ENCODE measurements around the gene CDH13.

Gene CDH13

DNA sequence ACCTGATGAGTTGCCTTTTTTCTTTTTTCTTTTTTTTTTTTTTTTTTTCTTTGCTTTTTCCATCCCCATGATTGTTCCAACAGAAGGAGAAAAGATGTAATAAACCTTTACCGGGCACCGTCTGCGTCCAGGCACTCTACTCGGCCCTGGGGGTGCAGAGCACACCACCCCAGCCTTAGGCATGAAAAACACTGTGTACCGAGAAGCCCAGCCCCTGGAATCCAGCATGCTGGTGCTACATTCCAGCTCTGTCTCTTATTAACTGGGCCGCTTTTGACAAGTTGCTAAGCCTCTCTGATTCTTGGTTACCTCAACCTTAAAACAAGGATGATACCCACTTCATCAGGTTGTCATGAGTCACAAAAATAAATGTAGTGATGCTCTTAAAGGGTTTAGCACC is 1117.0 kb downstream of the CDH13 start:
- peak overlapping the region; percentile 50 for H3K27ac ChIP-seq (ENCODE audit: low read depth, low read length, severe bottlenecking)
- no peak overlapping the region for H3K4me3 ChIP-seq (ENCODE audit: extremely low read depth, insufficient read depth, low read length, poor library complexity, severe bottlenecking)
- 90 to 100% methylated on average over 2 to 3 of the region's 6 CpGs for WGBS, 2 experiments (ENCODE audit: insufficient coverage in 2 of 2)
- peaks cover 8% of the 10 kb centered on the region for H3K4me1 ChIP-seq (ENCODE audit: control insufficient read depth, insufficient read depth, low read length, poor library complexity, severe bottlenecking)
- H3K9me3 ChIP-seq (ENCODE audit: control insufficient read depth, low read length): no peaks in the 10 kb centered on the region
- H3K36me3 ChIP-seq (ENCODE audit: control insufficient read depth, insufficient read depth, low read length): no peaks in the 10 kb centered on the region

GRCh38 chr16:83744441-83744981 is 1117.7 kb downstream of the CDH13 start:
- no peaks in the 10 kb centered on the region for H3K9me3 ChIP-seq (ENCODE audit: control insufficient read depth, low read length)
- H3K4me1 ChIP-seq (ENCODE audit: control insufficient read depth, insufficient read depth, low read length, poor library complexity, severe bottlenecking): peaks cover 8% of the 10 kb centered on the region
- H3K4me3 ChIP-seq (ENCODE audit: extremely low read depth, insufficient read depth, low read length, poor library complexity, severe bottlenecking): no peak overlapping the region
- whole genome bisulfite sequencing, 2 experiments (ENCODE audit: insufficient coverage in 2 of 2): 58 to 61% methylated on average over 7 to 10 of the region's 12 CpGs
- H3K27ac ChIP-seq (ENCODE audit: low read depth, low read length, severe bottlenecking): peak overlapping the region; percentile 58
- H3K36me3 ChIP-seq (ENCODE audit: control insufficient read depth, insufficient read depth, low read length): no peaks in the 10 kb centered on the region

DNA sequence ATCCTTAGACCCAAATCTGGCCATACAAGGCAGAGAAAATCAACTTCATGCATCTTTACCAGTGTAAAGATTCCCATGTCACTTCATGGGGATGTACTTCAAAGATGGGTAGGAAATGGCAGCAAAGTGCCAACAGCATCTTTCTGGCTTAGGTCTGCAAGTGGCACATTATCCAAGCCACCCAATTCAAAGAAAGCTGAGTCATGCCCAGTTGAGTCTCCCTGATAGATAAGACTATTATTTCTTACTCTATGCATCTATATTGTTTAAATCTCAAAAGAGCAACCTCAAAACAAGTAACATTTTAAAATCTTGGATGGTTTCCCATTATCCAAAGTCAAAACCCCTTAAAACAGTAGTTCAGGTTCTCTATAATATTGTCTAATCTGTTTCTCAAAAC is 1119.8 kb downstream of the CDH13 start:
- Histone ChIP-seq H3K4me1 (ENCODE audit: control insufficient read depth, insufficient read depth, low read length, poor library complexity, severe bottlenecking) (peaks cover 8% of the 10 kb centered on the region), H3K27ac (ENCODE audit: low read depth, low read length, severe bottlenecking) (no peak overlapping the region)

DNA sequence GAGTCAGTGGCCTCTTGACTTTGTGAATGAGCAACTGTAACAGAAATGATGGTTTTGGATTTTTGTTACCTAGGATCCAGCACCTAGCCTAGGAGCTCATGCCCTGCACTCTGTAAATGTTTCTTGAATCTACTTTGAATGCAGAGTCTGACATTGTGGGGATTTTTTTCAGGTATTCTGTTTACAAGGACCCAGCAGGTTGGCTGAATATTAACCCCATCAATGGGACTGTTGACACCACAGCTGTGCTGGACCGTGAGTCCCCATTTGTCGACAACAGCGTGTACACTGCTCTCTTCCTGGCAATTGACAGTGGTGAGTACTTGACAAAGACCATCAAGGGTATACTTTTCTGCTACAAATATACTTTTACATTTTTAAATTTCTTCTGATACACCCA is 1121.2 kb downstream of the CDH13 start:
- WGBS, 2 experiments (ENCODE audit: insufficient coverage in 2 of 2): 94% methylated on average over 3 of the region's 3 CpGs; no CpG with 5 or more reads in 1 of the 2 experiments
- Histone ChIP-seq H3K36me3 (ENCODE audit: control insufficient read depth, insufficient read depth, low read length) (no peaks in the 10 kb centered on the region), H3K4me3 (ENCODE audit: extremely low read depth, insufficient read depth, low read length, poor library complexity, severe bottlenecking) (no peak overlapping the region), H3K9me3 (ENCODE audit: control insufficient read depth, low read length) (no peaks in the 10 kb centered on the region), H3K27ac (ENCODE audit: low read depth, low read length, severe bottlenecking) (no peak overlapping the region), H3K4me1 (ENCODE audit: control insufficient read depth, insufficient read depth, low read length, poor library complexity, severe bottlenecking) (peaks cover 8% of the 10 kb centered on the region)

More for the DNA sequence above, 1119.8 kb downstream of the CDH13 start:
- Histone ChIP-seq H3K9me3 (ENCODE audit: control insufficient read depth, low read length) (no peaks in the 10 kb centered on the region), H3K4me3 (ENCODE audit: extremely low read depth, insufficient read depth, low read length, poor library complexity, severe bottlenecking) (no peak overlapping the region), H3K36me3 (ENCODE audit: control insufficient read depth, insufficient read depth, low read length) (no peaks in the 10 kb centered on the region)

GRCh38 chr16:83755391-83755790 is 1128.6 kb downstream of the CDH13 start:
- Histone ChIP-seq H3K4me1 (ENCODE audit: control insufficient read depth, insufficient read depth, low read length, poor library complexity, severe bottlenecking) (no peaks in the 10 kb centered on the region), H3K4me3 (ENCODE audit: extremely low read depth, insufficient read depth, low read length, poor library complexity, severe bottlenecking) (no peak overlapping the region), H3K36me3 (ENCODE audit: control insufficient read depth, insufficient read depth, low read length) (no peaks in the 10 kb centered on the region), H3K27ac (ENCODE audit: low read depth, low read length, severe bottlenecking) (no peak overlapping the region), H3K9me3 (ENCODE audit: control insufficient read depth, low read length) (peaks cover 7% of the 10 kb centered on the region)

- 96 to 98% methylated on average over 8 to 10 of the region's 11 CpGs for WGBS, 2 experiments (ENCODE audit: insufficient coverage in 2 of 2)
Observed at GRCh38 chr16:83762141-83762991, 1135.6 kb downstream of the CDH13 start.

DNA sequence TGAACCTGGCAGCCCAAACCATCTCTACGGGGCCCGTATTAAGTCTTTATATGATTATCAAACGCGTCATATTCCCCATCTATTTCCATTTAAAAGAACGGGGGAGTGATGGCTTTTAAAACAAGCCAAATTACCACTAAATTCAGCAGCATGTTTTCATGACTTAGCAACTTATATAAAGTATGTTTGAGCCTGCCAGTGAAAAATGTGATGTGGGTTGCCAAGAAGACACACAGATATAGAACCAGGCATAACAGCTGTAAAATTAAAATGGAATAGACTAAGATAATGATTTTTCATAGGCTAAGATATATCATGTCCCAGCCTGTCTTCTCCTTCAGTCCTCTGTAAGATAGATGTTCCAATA is 1136.2 kb downstream of the CDH13 start:
- Histone ChIP-seq H3K4me1 (ENCODE audit: control insufficient read depth, insufficient read depth, low read length, poor library complexity, severe bottlenecking) (no peaks in the 10 kb centered on the region), H3K4me3 (ENCODE audit: extremely low read depth, insufficient read depth, low read length, poor library complexity, severe bottlenecking) (no peak overlapping the region), H3K27ac (ENCODE audit: low read depth, low read length, severe bottlenecking) (no peak overlapping the region), H3K9me3 (ENCODE audit: control insufficient read depth, low read length) (no peaks in the 10 kb centered on the region), H3K36me3 (ENCODE audit: control insufficient read depth, insufficient read depth, low read length) (no peaks in the 10 kb centered on the region)
- WGBS, 2 experiments (ENCODE audit: insufficient coverage in 2 of 2): 92 to 96% methylated on average over 4 of the region's 5 CpGs

More at GRCh38 chr16:83762141-83762991, 1135.6 kb downstream of the CDH13 start:
- H3K27ac ChIP-seq (ENCODE audit: low read depth, low read length, severe bottlenecking): no peak overlapping the region
- H3K36me3 ChIP-seq (ENCODE audit: control insufficient read depth, insufficient read depth, low read length): no peaks in the 10 kb centered on the region
- H3K4me1 ChIP-seq (ENCODE audit: control insufficient read depth, insufficient read depth, low read length, poor library complexity, severe bottlenecking): no peaks in the 10 kb centered on the region
- H3K4me3 ChIP-seq (ENCODE audit: extremely low read depth, insufficient read depth, low read length, poor library complexity, severe bottlenecking): no peak overlapping the region
- no peaks in the 10 kb centered on the region for H3K9me3 ChIP-seq (ENCODE audit: control insufficient read depth, low read length)

GRCh38 chr16:83768986-83769385 is 1142.2 kb downstream of the CDH13 start:
- no peak overlapping the region for H3K27ac ChIP-seq (ENCODE audit: low read depth, low read length, severe bottlenecking)
- H3K4me3 ChIP-seq (ENCODE audit: extremely low read depth, insufficient read depth, low read length, poor library complexity, severe bottlenecking): no peak overlapping the region
- 47 to 65% methylated on average over 1 to 2 of the region's 2 CpGs for whole genome bisulfite sequencing, 2 experiments (ENCODE audit: insufficient coverage in 2 of 2)
- H3K36me3 ChIP-seq (ENCODE audit: control insufficient read depth, insufficient read depth, low read length): no peaks in the 10 kb centered on the region
- H3K9me3 ChIP-seq (ENCODE audit: control insufficient read depth, low read length): no peaks in the 10 kb centered on the region
- peaks cover 3% of the 10 kb centered on the region for H3K4me1 ChIP-seq (ENCODE audit: control insufficient read depth, insufficient read depth, low read length, poor library complexity, severe bottlenecking)

DNA sequence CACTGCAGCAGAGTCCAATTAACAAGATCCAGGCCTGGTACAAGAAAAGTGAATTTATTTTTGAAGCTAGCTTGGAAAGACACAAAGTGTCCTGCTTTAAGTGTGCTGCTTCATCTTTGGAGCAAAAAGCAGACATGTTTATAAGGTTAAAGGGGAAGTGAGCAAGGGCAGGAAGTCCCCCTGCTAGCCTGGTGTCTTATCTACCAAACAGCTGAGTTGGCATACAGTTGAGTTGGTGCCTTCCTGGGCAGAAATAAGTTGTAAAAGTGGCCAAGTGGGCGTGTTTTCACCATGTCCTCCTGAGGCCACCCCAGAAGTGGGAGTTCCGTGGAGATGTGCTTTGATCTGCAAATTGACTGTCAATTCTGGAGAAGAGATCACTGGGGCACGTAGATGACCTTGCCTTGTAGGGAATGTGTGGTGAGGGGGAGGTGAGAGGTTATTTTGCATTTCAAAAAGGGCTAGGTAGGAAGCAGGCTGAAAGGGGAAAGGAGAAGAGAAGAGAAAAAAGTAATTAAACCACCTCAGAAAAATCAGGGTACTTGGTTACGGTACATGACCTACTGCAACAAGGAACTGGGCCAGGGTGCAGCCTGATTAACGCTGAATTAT is 1142.7 kb downstream of the CDH13 start:
- Histone ChIP-seq H3K36me3 (ENCODE audit: control insufficient read depth, insufficient read depth, low read length) (no peaks in the 10 kb centered on the region), H3K9me3 (ENCODE audit: control insufficient read depth, low read length) (no peaks in the 10 kb centered on the region), H3K4me1 (ENCODE audit: control insufficient read depth, insufficient read depth, low read length, poor library complexity, severe bottlenecking) (peaks cover 4% of the 10 kb centered on the region), H3K27ac (ENCODE audit: low read depth, low read length, severe bottlenecking) (no peak overlapping the region), H3K4me3 (ENCODE audit: extremely low read depth, insufficient read depth, low read length, poor library complexity, severe bottlenecking) (no peak overlapping the region)
- WGBS, 2 experiments (ENCODE audit: insufficient coverage in 2 of 2): 62 to 63% methylated on average over 4 to 5 of the region's 5 CpGs

DNA sequence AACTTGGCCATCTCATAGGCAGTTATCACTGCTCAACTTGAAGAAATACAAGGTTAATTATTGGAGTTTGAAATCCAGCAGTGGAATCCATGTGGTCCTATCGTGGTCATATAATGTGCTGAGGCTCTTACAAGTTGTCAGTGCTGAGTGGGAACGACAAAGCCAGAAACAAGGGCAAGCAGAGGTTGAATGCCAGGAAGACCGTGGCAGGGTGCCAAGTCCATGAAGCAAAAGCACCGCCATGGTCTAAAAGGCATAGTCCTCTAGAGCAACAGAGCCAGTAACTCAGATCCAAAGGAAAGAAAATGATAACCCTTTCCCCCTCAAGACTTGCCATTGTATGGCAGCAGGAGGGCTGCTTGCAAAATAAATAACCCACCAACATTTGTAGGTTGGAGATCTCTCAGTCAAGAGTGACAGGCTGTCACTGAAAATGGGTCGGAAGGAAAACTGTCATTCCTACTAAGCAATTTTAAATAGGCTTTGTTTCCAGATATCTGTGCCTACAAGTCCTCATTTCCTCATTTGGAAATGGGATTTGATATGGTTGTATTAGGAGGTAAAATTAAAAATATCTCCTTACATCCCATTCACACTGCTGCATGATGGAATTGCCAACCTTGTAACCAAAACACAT is 1144.7 kb downstream of the CDH13 start:
- H3K4me3 ChIP-seq (ENCODE audit: extremely low read depth, insufficient read depth, low read length, poor library complexity, severe bottlenecking): no peak overlapping the region
- WGBS, 2 experiments (ENCODE audit: insufficient coverage in 2 of 2): 94 to 97% methylated on average over 3 of the region's 5 CpGs

More for the DNA sequence above, 1144.7 kb downstream of the CDH13 start:
- Histone ChIP-seq H3K4me1 (ENCODE audit: control insufficient read depth, insufficient read depth, low read length, poor library complexity, severe bottlenecking) (peaks cover 4% of the 10 kb centered on the region), H3K36me3 (ENCODE audit: control insufficient read depth, insufficient read depth, low read length) (no peaks in the 10 kb centered on the region), H3K27ac (ENCODE audit: low read depth, low read length, severe bottlenecking) (no peak overlapping the region), H3K9me3 (ENCODE audit: control insufficient read depth, low read length) (no peaks in the 10 kb centered on the region)
